Mesendoderm (in vitro differentiated cells): ENCODE data around the gene ITPR2.
"Not testable (repeated sequence)": the region's sequence is repeated elsewhere in the genome, so short reads cannot be mapped to it uniquely, and the experiment has no call there.

Experiments
- DNase-seq: peaks from one replicate; pipeline ENCODE4 v3.0.0; 2013
- H2AK5ac ChIP-seq: 2 replicates; pipeline ENCODE4 v1.6.1; 2013; ENCODE audit warnings: low read length, inconsistent platforms
- H2BK120ac ChIP-seq: 2 replicates; pipeline ENCODE4 v1.6.1; 2013; ENCODE audit warnings: low read depth, mild to moderate bottlenecking, low read length, moderate library complexity, mixed read lengths
- H2BK15ac ChIP-seq: replicated peaks from 2 replicates; pipeline ENCODE4 v1.6.1; 2013; ENCODE audit warnings: low read depth, mild to moderate bottlenecking, moderate library complexity
- H2BK5ac ChIP-seq: 2 replicates; pipeline ENCODE4 v1.6.1; 2013; ENCODE audit warnings: low read length, inconsistent platforms
- H3K18ac ChIP-seq: 2 replicates; pipeline ENCODE4 v1.6.1; 2013; ENCODE audit warnings: mild to moderate bottlenecking, low read length, mixed read lengths
- H3K23ac ChIP-seq: one replicate; pipeline ENCODE4 v1.6.1; 2013; ENCODE audit warnings: low read length
- H3K27ac ChIP-seq: 2 replicates; pipeline ENCODE4 v1.5.1; 2013; ENCODE audit warnings: low read depth, mild to moderate bottlenecking, inconsistent platforms, low read length, moderate library complexity
- H3K27me3 ChIP-seq: 2 replicates; pipeline ENCODE4 v1.6.1; 2013; ENCODE audit warnings: low read length, control low read depth, mild to moderate bottlenecking, inconsistent platforms; ENCODE audit not compliant: insufficient read depth, poor library complexity
- H3K36me3 ChIP-seq: 2 replicates; pipeline ENCODE4 v1.6.1; 2013; ENCODE audit warnings: low read length, inconsistent platforms; ENCODE audit not compliant: control insufficient read depth, insufficient read depth
- H3K4ac ChIP-seq: one replicate; pipeline ENCODE4 v1.6.1; 2013; ENCODE audit warnings: low read depth, mild to moderate bottlenecking, low read length, moderate library complexity
- H3K4me1 ChIP-seq: 2 replicates; pipeline ENCODE4 v1.6.1; 2013; ENCODE audit warnings: low read depth, low read length, inconsistent platforms; ENCODE audit not compliant: control insufficient read depth
- H3K4me2 ChIP-seq: 2 replicates; pipeline ENCODE4 v1.6.1; 2013; ENCODE audit warnings: low read length
- H3K4me3 ChIP-seq: 2 replicates; pipeline ENCODE4 v1.5.1; 2013; ENCODE audit warnings: mild to moderate bottlenecking, low read length
- H3K56ac ChIP-seq: one replicate; pipeline ENCODE4 v1.6.1; 2013; ENCODE audit warnings: low read length
- H3K79me1 ChIP-seq: 2 replicates; pipeline ENCODE4 v1.6.1; 2013; ENCODE audit warnings: low read length, inconsistent platforms
- H3K79me2 ChIP-seq: 2 replicates; pipeline ENCODE4 v1.6.1; 2013; ENCODE audit warnings: mild to moderate bottlenecking, low read length; ENCODE audit not compliant: control insufficient read depth, insufficient read depth
- H3K9ac ChIP-seq: 2 replicates; pipeline ENCODE4 v1.6.1; 2013; ENCODE audit warnings: low read length, inconsistent platforms
- H4K5ac ChIP-seq: one replicate; pipeline ENCODE4 v1.6.1; 2013; ENCODE audit warnings: low read length
- H4K8ac ChIP-seq: one replicate; pipeline ENCODE4 v1.6.1; 2013; ENCODE audit warnings: low read depth, mild to moderate bottlenecking, control low read depth, low read length, moderate library complexity
- WGBS: extraction: QIAGEN DNeasy Blood & Tissue Kit; methylation state at CpG from one replicate; pipeline ENCODE4 v1.1.7; 2013; ENCODE audit warnings: low lambda C conversion rate, missing lambda C conversion rate; ENCODE audit not compliant: insufficient coverage; ENCODE audit errors: extremely low coverage; 5-methylcytosine and 5-hydroxymethylcytosine counted together

The ITPR2 gene

DNA sequence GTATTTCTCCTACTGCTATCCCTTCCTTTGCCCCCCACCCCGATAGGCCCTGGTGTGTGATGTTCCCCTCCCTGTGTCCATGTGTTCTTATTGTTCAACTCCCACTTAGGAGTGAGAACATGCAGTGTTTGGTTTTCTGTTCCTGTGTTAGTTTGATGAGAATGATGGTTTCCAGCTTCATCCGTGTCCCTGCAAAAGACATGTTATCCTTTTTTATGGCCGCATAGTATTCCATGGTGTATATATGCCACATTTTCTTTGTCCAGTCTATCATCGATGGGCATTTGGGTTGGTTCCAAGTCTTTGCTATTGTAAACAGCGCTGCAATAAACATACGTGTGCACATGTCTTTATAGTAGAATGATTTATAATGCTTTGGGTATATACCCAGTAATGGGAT, 522.5 kb downstream of the ITPR2 start:
- not testable (repeated sequence) for H3K36me3 ChIP-seq, H4K5ac ChIP-seq, H2BK120ac ChIP-seq, DNase-seq, H2AK5ac ChIP-seq, H3K4ac ChIP-seq, H3K4me1 ChIP-seq, H3K9ac ChIP-seq, H2BK15ac ChIP-seq, H3K18ac ChIP-seq, H4K8ac ChIP-seq, H3K4me2 ChIP-seq, H3K79me2 ChIP-seq, H3K27me3 ChIP-seq, H3K56ac ChIP-seq, H3K27ac ChIP-seq, H3K23ac ChIP-seq, H2BK5ac ChIP-seq, H3K79me1 ChIP-seq, H3K4me3 ChIP-seq
- WGBS, result no CpG with 5 or more reads among the region's 6 CpGs

DNA sequence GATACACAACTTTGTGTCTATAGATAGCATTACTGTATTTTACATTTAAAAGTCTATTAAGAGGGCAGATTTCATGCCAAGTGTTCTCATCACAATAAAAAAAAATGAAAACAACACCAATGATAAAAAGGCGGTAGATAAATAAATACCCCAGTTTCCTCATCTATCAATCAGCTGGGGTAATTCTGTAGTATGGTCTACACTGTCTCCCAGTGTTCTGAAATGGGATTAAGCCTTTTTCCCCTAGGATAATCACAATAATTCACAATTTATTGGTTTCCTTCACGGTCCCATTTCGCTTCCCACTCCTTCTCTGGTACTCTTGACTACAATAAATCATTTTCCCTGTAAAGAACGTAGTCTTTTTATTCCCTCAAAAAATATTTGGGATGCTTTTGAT, 523.4 kb downstream of the ITPR2 start:
- H2BK120ac ChIP-seq, result no peak overlapping the region
- no peak overlapping the region for H3K4me3 ChIP-seq
- H3K36me3 ChIP-seq, result no peaks in the 10 kb centered on the region
- H2AK5ac ChIP-seq, result no peak overlapping the region
- H3K4me1 ChIP-seq, result no peaks in the 10 kb centered on the region
- H3K4ac ChIP-seq, result no peak overlapping the region
- H3K56ac ChIP-seq, result no peak overlapping the region
- no peak overlapping the region for H2BK15ac ChIP-seq
- no peaks in the 10 kb centered on the region for H3K27me3 ChIP-seq
- H3K18ac ChIP-seq, result no peak overlapping the region
- no peak overlapping the region for H3K9ac ChIP-seq
- H3K79me1 ChIP-seq, result no peaks in the 10 kb centered on the region
- no CpG with 5 or more reads among the region's 4 CpGs for WGBS
- no peak overlapping the region for H3K27ac ChIP-seq
- no peak overlapping the region for H3K23ac ChIP-seq
- H4K8ac ChIP-seq, result no peak overlapping the region
- no peak overlapping the region for H2BK5ac ChIP-seq
- H4K5ac ChIP-seq, result no peak overlapping the region
- DNase-seq, result no peak
- no peak overlapping the region for H3K4me2 ChIP-seq
- H3K79me2 ChIP-seq, result no peaks in the 10 kb centered on the region

DNA sequence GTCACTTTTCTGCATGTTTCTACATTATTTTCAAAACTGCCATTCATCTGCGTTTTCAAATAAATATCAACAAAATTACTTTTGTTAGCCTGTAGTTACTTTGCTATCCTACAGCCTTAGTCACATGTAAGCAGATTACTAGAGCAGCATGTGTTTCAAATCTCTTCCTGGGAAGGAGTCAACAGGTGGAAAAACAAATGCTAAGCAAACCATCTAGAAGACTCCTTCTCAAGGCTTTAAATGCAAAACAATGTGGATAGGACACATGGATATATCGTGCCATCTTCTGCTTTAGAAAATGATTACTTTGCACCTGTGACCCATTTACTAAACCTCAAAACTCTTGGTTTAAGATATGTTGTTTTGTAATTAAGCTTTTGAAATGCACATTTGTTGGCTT, 528.7 kb downstream of the ITPR2 start:
- Histone ChIP-seq H3K23ac (no peak overlapping the region), H4K5ac (no peak overlapping the region), H3K56ac (no peak overlapping the region), H3K4me3 (no peak overlapping the region), H2BK120ac (no peak overlapping the region), H3K4ac (no peak overlapping the region), H2BK15ac (no peak overlapping the region), H4K8ac (no peak overlapping the region), H3K4me2 (no peak overlapping the region), H3K36me3 (no peaks in the 10 kb centered on the region), H3K79me1 (no peaks in the 10 kb centered on the region), H3K79me2 (no peaks in the 10 kb centered on the region), H2AK5ac (no peak overlapping the region), H3K27ac (no peak overlapping the region), H2BK5ac (no peak overlapping the region), H3K4me1 (no peaks in the 10 kb centered on the region), H3K18ac (no peak overlapping the region), H3K9ac (no peak overlapping the region), H3K27me3 (no peaks in the 10 kb centered on the region)
- DNase-seq, result no peak
- no CpG with 5 or more reads among the region's 2 CpGs for WGBS

DNA sequence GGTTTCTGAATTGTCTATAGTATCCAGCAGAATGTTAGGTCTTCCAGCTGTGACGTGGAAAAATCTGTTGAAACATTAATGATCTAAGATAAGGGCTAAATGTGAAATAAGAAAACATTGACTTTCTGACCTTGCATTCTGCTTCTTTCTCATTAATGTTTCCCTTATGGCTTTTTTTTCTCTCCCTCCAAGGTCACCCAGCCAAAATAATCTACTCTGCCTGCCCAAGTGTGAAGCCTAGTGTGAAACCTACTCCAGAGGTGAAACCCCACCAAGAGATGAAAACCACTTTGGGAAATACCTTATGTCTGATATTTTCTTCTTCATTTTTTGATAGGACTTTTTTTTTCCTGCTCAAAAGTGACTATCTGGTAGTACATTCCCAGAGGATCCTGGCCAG, 529.6 kb downstream of the ITPR2 start:
- Histone ChIP-seq H2BK15ac (no peak overlapping the region), H3K4ac (no peak overlapping the region), H3K18ac (no peak overlapping the region), H2BK5ac (no peak overlapping the region), H2AK5ac (no peak overlapping the region), H3K27ac (no peak overlapping the region), H2BK120ac (no peak overlapping the region), H4K5ac (no peak overlapping the region), H4K8ac (no peak overlapping the region), H3K4me1 (no peaks in the 10 kb centered on the region), H3K4me3 (no peak overlapping the region), H3K79me2 (no peaks in the 10 kb centered on the region), H3K4me2 (no peak overlapping the region), H3K36me3 (no peaks in the 10 kb centered on the region), H3K23ac (no peak overlapping the region), H3K79me1 (no peaks in the 10 kb centered on the region), H3K9ac (no peak overlapping the region), H3K56ac (no peak overlapping the region), H3K27me3 (no peaks in the 10 kb centered on the region)
- WGBS, result no CpG with 5 or more reads among the region's 1 CpG
- DNase-seq, result no peak

DNA sequence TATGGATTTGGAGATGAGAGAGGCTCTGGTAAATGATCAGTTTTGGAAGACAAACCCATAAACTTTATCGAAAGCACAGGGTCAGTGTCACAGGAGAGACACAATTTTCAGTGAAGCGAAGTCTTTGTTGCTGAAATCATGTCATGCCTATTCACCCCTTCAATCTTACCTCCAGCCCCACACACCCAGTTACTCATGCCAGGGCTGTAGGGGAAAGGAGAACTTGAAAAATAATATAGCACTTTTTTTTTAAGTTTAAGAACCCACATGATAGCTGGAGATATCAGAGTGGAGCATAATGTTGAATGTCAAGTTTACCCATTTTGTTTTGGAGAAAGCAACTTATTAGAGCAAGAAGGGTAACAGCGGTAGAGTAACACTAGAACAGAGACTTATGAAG, 530.2 kb downstream of the ITPR2 start:
- Histone ChIP-seq H3K4me2 (no peak overlapping the region), H3K27ac (no peak overlapping the region), H4K8ac (no peak overlapping the region), H3K79me2 (no peaks in the 10 kb centered on the region), H3K56ac (no peak overlapping the region), H3K4me1 (no peaks in the 10 kb centered on the region), H2BK5ac (no peak overlapping the region), H3K4ac (no peak overlapping the region), H2BK15ac (no peak overlapping the region), H3K9ac (no peak overlapping the region), H3K23ac (no peak overlapping the region), H3K27me3 (no peaks in the 10 kb centered on the region), H3K79me1 (no peaks in the 10 kb centered on the region), H3K18ac (no peak overlapping the region), H2BK120ac (no peak overlapping the region), H3K36me3 (no peaks in the 10 kb centered on the region), H3K4me3 (no peak overlapping the region), H2AK5ac (no peak overlapping the region), H4K5ac (no peak overlapping the region)
- WGBS, result no CpG with 5 or more reads among the region's 3 CpGs
- no peak for DNase-seq

DNA sequence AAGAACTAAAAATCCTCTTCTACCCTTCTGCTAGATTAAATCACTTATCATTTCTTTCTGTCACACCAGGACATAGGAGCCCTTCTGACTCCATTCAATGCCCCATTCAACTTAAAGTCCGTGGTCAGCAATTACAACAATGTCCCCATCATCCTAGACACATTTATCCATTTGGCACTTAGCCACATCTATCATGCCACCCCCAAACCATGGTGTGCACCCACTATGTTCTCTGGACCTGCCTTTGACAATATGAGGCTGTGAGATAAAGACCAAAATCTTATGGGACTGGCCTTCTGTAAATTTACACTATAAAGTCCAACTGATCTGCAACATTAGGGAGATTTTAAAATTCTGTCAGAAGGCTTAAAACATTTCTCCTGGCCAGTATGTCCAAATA, 533.2 kb downstream of the ITPR2 start:
- H3K27me3 ChIP-seq, result no peaks in the 10 kb centered on the region
- no peaks in the 10 kb centered on the region for H3K79me2 ChIP-seq
- H3K4me1 ChIP-seq, result no peaks in the 10 kb centered on the region
- no peak overlapping the region for H3K18ac ChIP-seq
- WGBS, result no CpG with 5 or more reads among the region's 1 CpG
- H2BK120ac ChIP-seq, result no peak overlapping the region
- H2AK5ac ChIP-seq, result no peak overlapping the region
- no peak overlapping the region for H3K4me3 ChIP-seq
- H4K8ac ChIP-seq, result no peak overlapping the region
- H3K4ac ChIP-seq, result no peak overlapping the region
- H2BK15ac ChIP-seq, result no peak overlapping the region
- H3K4me2 ChIP-seq, result no peak overlapping the region
- no peak overlapping the region for H3K27ac ChIP-seq
- no peak overlapping the region for H3K23ac ChIP-seq
- no peaks in the 10 kb centered on the region for H3K36me3 ChIP-seq
- H3K56ac ChIP-seq, result no peak overlapping the region
- no peak for DNase-seq
- H3K79me1 ChIP-seq, result no peaks in the 10 kb centered on the region
- H4K5ac ChIP-seq, result no peak overlapping the region
- no peak overlapping the region for H3K9ac ChIP-seq
- H2BK5ac ChIP-seq, result no peak overlapping the region
